NCI-H1048 (cell line): ENCODE results near the gene AAMP.
"Not testable (repeated sequence)": the region's sequence is repeated elsewhere in the genome, so short reads cannot be mapped to it uniquely, and the experiment has no call there.

Experiments
- DNase-seq: peaks from one replicate; lab custom pipeline; 2025; lab: John Stamatoyannopoulos, UW

AAMP gene

GRCh38 chr2:218269900-218270720 lies at the start of gene AAMP, which contains the start of gene PNKD:
AAMP (minus strand) TSS chr2:218270137; CDS start chr2:218270086, 51 bp downstream.
PNKD (plus strand) TSS chr2:218270519; CDS start chr2:218270536, 17 bp downstream.
- DNase-seq: peak; percentile 97

GRCh38 chr2:218318241-218318640 lies 48.3 kb upstream of the AAMP start:
- no peak for DNase-seq

- no peak for DNase-seq
These were observed 47.9 kb upstream of the AAMP start for GRCh38 chr2:218317835-218318234.

- DNase-seq: no peak
These were observed 47.3 kb upstream of the AAMP start for GRCh38 chr2:218317303-218317630.

GRCh38 chr2:218315397-218315796 lies 45.5 kb upstream of the AAMP start:
- no peak for DNase-seq

GRCh38 chr2:218314764-218315163 lies 44.8 kb upstream of the AAMP start:
- DNase-seq: not testable (repeated sequence)

- no peak for DNase-seq
These were observed 43.4 kb upstream of the AAMP start for GRCh38 chr2:218313356-218313755.

GRCh38 chr2:218312267-218312756 lies 42.4 kb upstream of the AAMP start:
- no peak for DNase-seq

- DNase-seq: not testable (repeated sequence)
These were observed 41.8 kb upstream of the AAMP start for GRCh38 chr2:218311541-218312266.

- no peak for DNase-seq
These were observed 41.1 kb upstream of the AAMP start for GRCh38 chr2:218310853-218311540.

GRCh38 chr2:218307415-218308090 lies 37.6 kb upstream of the AAMP start:
- DNase-seq: no peak

GRCh38 chr2:218306184-218306920 lies 36.4 kb upstream of the AAMP start:
- DNase-seq: no peak

- no peak for DNase-seq
These were observed 35.4 kb upstream of the AAMP start for GRCh38 chr2:218305383-218305782.

- peak; percentile 60 for DNase-seq
These were observed 31.4 kb upstream of the AAMP start for GRCh38 chr2:218301176-218301819.

GRCh38 chr2:218300141-218300540 lies 30.2 kb upstream of the AAMP start:
- no peak for DNase-seq

- DNase-seq: no peak
These were observed 28.5 kb upstream of the AAMP start for GRCh38 chr2:218298314-218298875.

- DNase-seq: no peak
These were observed 26.9 kb upstream of the AAMP start for GRCh38 chr2:218296847-218297246.

- DNase-seq: no peak
These were observed 26.3 kb upstream of the AAMP start for GRCh38 chr2:218296200-218296599.

- DNase-seq: no peak
These were observed 25.1 kb upstream of the AAMP start for GRCh38 chr2:218295029-218295428.

- no peak for DNase-seq
These were observed 24.6 kb upstream of the AAMP start for GRCh38 chr2:218294430-218295022.
